HCT116 (cell line): ENCODE data around the gene PLSCR1. TPM values are rescaled to one million over a fixed set of nuclear protein-coding genes. Genes with fewer than 3 reads are reported as not detected.

Experiments
- ATAC-seq: fragments of 200-7000 bp; cut with Tn5 transposase; 2 replicates; pipeline ENCODE4 v1.9.1; 2020; ENCODE audit warnings: mild to moderate bottlenecking, moderate library complexity
- BruUV-seq: library from RNA; stranded (reverse); fragments of 400-500 nt; replicated peaks from 2 replicates; lab custom pipeline; 2021; lab: Mats Ljungman, UMichigan
- CTCF ChIA-PET: fragments of 300-600 bp; sonication (Branson Sonifier 250); formaldehyde crosslinking; loops from one replicate; lab custom pipeline; 2021; ENCODE audit warnings: antibody characterized with exemption; lab: Charles Lee
- POLR2A ChIA-PET: fragments of 300-600, 350-600 bp; sonication (Branson Sonifier 250); formaldehyde crosslinking; loops from one replicate; lab custom pipeline; 2021; ENCODE audit warnings: antibody characterized with exemption; lab: Charles Lee
- RAD21 ChIA-PET, 2 experiments: fragments of 300-600 bp; sonication (Branson Sonifier 250); formaldehyde crosslinking; loops; one replicate each; lab custom pipeline; 2023; ENCODE audit warnings: low total read pairs in 2 of 2; ENCODE audit not compliant: uncharacterized antibody in 2 of 2, unreplicated experiment in 2 of 2, low non-redundant PET in 1 of 2; lab: Charles Lee
- DNase-seq: peaks from one replicate; pipeline ENCODE4 v3.0.0-alpha.2; 2010; ENCODE audit warnings: low read depth, low spot score
- H2AFZ ChIP-seq: fragments of 200-600 bp; shearing (Covaris generic), sonication (generic); 2 replicates; pipeline ENCODE4 v1.6.1; 2017; ENCODE audit warnings: low read depth, mixed run types, mixed read lengths, antibody characterized with exemption, low read length; ENCODE audit not compliant: poor library complexity, severe bottlenecking
- H3K27ac ChIP-seq: 2 replicates; pipeline ENCODE4 v1.5.1; 2012; ENCODE audit warnings: low read depth, low read length
- H3K27me3 ChIP-seq: fragments of 200-600 bp; sonication (generic); 2 replicates; pipeline ENCODE4 v1.6.1; 2016; ENCODE audit warnings: mixed run types, low read length, mixed read lengths; ENCODE audit not compliant: insufficient read depth
- H3K36me3 ChIP-seq, 2 experiments: fragments of 200-500 bp in 1 of 2; fragments of 200-600 bp in 1 of 2; sonication (Bioruptor generic) in 1 of 2; sonication (generic) in 1 of 2; 2 replicates each; pipeline versions ENCODE4 v1.5.1 to v1.6.1; 2014 to 2016; ENCODE audit warnings: low read length in 2 of 2, inconsistent platforms in 1 of 2, mixed read lengths in 1 of 2, mixed run types in 1 of 2; ENCODE audit not compliant: insufficient read depth in 2 of 2, control insufficient read depth in 1 of 2
- H3K4me1 ChIP-seq, 2 experiments: fragments of 200-600 bp in 1 of 2; sonication (generic) in 1 of 2; 2 replicates each; pipeline versions ENCODE4 v1.5.1 to v1.6.1; 2012 to 2017; ENCODE audit warnings: low read length in 2 of 2, inconsistent platforms in 1 of 2, mild to moderate bottlenecking in 1 of 2, mixed read lengths in 1 of 2, mixed run types in 1 of 2, moderate library complexity in 1 of 2; ENCODE audit not compliant: insufficient read depth in 2 of 2, control insufficient read depth in 1 of 2
- H3K4me2 ChIP-seq: fragments of 200-600 bp; sonication (generic); 2 replicates; pipeline ENCODE4 v1.6.1; 2017; ENCODE audit warnings: mixed run types, low read length, mixed read lengths
- H3K4me3 ChIP-seq, 2 experiments: fragments of 200-600 bp in 1 of 2; sonication (generic) in 1 of 2; replicated peaks in 1 of 2; 2 replicates each; pipeline ENCODE4 v1.5.1; 2011 to 2016; ENCODE audit warnings: low read length in 2 of 2, control low read depth in 1 of 2, low read depth in 1 of 2, mild to moderate bottlenecking in 1 of 2, mixed read lengths in 1 of 2, mixed run types in 1 of 2
- H3K79me2 ChIP-seq: fragments of 200-600 bp; sonication (generic); 2 replicates; pipeline ENCODE4 v1.6.1; 2017; ENCODE audit warnings: mild to moderate bottlenecking, mixed run types, low read length, moderate library complexity, mixed read lengths; ENCODE audit not compliant: insufficient read depth
- H3K9ac ChIP-seq: fragments of 200-600 bp; sonication (generic); 2 replicates; pipeline ENCODE4 v1.6.1; 2016; ENCODE audit warnings: low read length, mixed read lengths
- H3K9me2 ChIP-seq: fragments of 200-600 bp; sonication (generic), shearing (Covaris generic); 2 replicates; pipeline ENCODE4 v1.6.1; 2017; ENCODE audit warnings: mixed run types, mild to moderate bottlenecking, moderate library complexity; ENCODE audit not compliant: insufficient read depth
- H3K9me3 ChIP-seq, 2 experiments: fragments of 200-500 bp in 1 of 2; fragments of 200-600 bp in 1 of 2; sonication (Bioruptor generic) in 1 of 2; sonication (generic) in 1 of 2; 2 replicates each; pipeline ENCODE4 v1.6.1; 2014 to 2017; ENCODE audit warnings: low read length in 2 of 2, mixed read lengths in 2 of 2, inconsistent platforms in 1 of 2, low read depth in 1 of 2, mild to moderate bottlenecking in 1 of 2, mixed run types in 1 of 2, moderate library complexity in 1 of 2; ENCODE audit not compliant: control insufficient read depth in 1 of 2, insufficient read depth in 1 of 2
- H4K20me1 ChIP-seq: fragments of 200-600 bp; sonication (generic), shearing (Covaris generic); 2 replicates; pipeline ENCODE4 v1.6.1; 2017; ENCODE audit warnings: mixed run types, mild to moderate bottlenecking, moderate library complexity; ENCODE audit not compliant: insufficient read depth
- CBX3 ChIP-seq: IDR thresholded peaks from 2 replicates; pipeline ENCODE4 v1.6.1; 2012; ENCODE audit warnings: low read depth
- EGR1 ChIP-seq: IDR thresholded peaks from 2 replicates; pipeline ENCODE4 v1.6.1; 2012; ENCODE audit warnings: low read depth
- FOSL1 ChIP-seq: IDR thresholded peaks from 2 replicates; pipeline ENCODE4 v1.6.1; 2012; ENCODE audit warnings: low read depth
- JUND ChIP-seq: IDR thresholded peaks from 2 replicates; pipeline ENCODE4 v1.6.1; 2012
- POLR2AphosphoS5 ChIP-seq: IDR thresholded peaks from 2 replicates; pipeline ENCODE4 v1.6.1; 2011; ENCODE audit warnings: mild to moderate bottlenecking, low read depth, low read length, moderate library complexity
- RAD21 ChIP-seq: IDR thresholded peaks from 2 replicates; pipeline ENCODE4 v1.6.1; 2012; ENCODE audit warnings: low read depth, mild to moderate bottlenecking
- SP1 ChIP-seq: IDR thresholded peaks from 2 replicates; pipeline ENCODE4 v1.6.1; 2012; ENCODE audit warnings: low read depth
- YY1 ChIP-seq: IDR thresholded peaks from 2 replicates; pipeline ENCODE4 v1.6.1; 2011; ENCODE audit warnings: low read length, low read depth, moderate library complexity, mild to moderate bottlenecking; ENCODE audit not compliant: insufficient replicate concordance; ENCODE audit errors: extremely low read depth
- ZNF274 ChIP-seq: fragments of 200-500 bp; sonication (Bioruptor generic); IDR thresholded peaks from 2 replicates; pipeline ENCODE4 v1.6.1; 2014; ENCODE audit warnings: mild to moderate bottlenecking, low read depth, low read length, inconsistent platforms
- intact Hi-C: fragments of 100-400 bp; cut with micrococcal nuclease; formaldehyde crosslinking; loops from 2 replicates; pipeline ENCODE4 v1.10.0; 2022
- total RNA-seq: library from RNA; stranded (reverse); gene quantifications from one replicate; pipeline ENCODE4 v1.2.1, GENCODE V29; 2021; ENCODE audit not compliant: unreplicated experiment
- TF ChIP-seq, protein P1 (sequence below): IDR thresholded peaks from 2 replicates; pipeline ENCODE4 v1.6.1; 2012
- TF ChIP-seq, protein P2 (sequence below): IDR thresholded peaks from 2 replicates; pipeline ENCODE4 v1.6.1; 2011; ENCODE audit warnings: mild to moderate bottlenecking, low read length, moderate library complexity; ENCODE audit not compliant: insufficient replicate concordance; ENCODE audit errors: extremely low read depth

The PLSCR1 gene
- total RNA-seq, 1 experiment from 2014 or later, result 44.2 TPM

DNA sequence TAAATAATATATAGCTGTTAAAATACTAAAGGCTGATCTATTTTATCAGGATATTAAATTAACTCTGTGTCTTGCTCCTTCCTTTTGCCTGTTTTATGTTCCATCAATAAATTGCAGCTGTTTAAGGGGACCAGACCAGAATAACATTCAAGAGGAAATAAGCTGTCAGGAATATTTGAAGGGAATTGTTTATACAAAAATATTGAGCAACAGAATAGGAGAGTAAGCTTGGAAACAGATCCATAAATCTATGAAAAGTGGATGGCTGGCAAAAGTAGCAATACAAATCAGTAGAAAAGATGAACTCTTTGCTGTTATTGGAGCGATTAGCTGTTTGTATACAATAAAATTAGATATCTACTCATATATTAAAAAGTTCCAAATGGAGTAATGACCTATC lies 38.9 kb downstream of the PLSCR1 start:
- Histone ChIP-seq H3K79me2 (no peaks in the 10 kb centered on the region), H2AFZ (no peak overlapping the region), H3K9me3 (no peaks in the 10 kb centered on the region), H3K36me3 (no peaks in the 10 kb centered on the region), H3K27me3 (no peaks in the 10 kb centered on the region), H3K9ac (no peak overlapping the region), H3K27ac (no peak overlapping the region), H3K9me2 (no peaks in the 10 kb centered on the region), H4K20me1 (no peaks in the 10 kb centered on the region), H3K4me1 (peaks cover 29 to 56% of the 10 kb centered on the region in 2 experiments), H3K4me3 (no peak overlapping the region), H3K4me2 (no peak overlapping the region)
- ChIA-PET POLR2A (no interaction called here), RAD21 (no interaction called here), CTCF (no interaction called here)
- TF ChIP-seq YY1, result no peak
- no peak for ATAC-seq
- intact Hi-C loops, result loop anchor here (5.0 kb wide), 1 partner anchor 37 kb away; the partner anchor contains the start of gene PLSCR1
- no peak for DNase-seq
- BruUV-seq, result no TSS peak

DNA sequence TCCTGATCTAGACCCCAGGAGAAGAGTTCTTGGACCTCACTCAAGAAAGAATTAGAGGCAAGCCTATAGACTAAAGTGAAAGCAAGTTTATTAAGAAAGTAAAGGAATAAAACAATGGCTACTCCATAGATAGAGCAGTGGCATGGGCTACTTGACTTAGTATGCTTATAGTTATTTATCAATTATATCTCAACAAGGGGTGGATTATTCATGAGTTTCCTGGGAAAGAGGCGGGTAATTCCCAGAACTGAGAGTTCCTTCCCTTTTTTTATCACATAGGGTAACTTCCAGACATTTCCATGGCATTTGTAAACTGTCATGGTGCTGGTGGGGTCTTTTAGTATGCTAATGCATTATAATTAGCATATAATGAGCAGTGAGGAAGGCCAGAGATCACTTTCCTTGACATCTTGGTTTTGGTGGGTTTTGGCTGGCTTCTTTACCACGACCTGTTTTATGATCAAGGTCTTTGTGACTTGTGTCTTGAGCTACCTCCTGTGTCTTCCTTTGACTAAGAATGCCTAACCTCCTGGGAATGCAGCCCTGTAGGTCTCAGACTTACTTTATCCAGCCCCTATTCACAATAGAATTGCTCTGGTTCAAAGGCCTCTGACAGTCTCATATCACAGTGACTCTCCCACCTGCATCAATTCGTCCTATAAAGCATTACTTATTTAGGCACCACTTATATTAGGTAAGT lies 39.8 kb downstream of the PLSCR1 start:
- ChIA-PET RAD21 (no interaction called here), CTCF (no interaction called here), POLR2A (interaction anchor here (1.3 kb wide), 1 partner anchor 40 kb away, joined by 4 read pairs; the partner anchor contains the start of gene PLSCR1)
- peak overlapping the region; percentile 68; the same call in 1 of the 2 replicates for H3K27ac ChIP-seq
- no peak for ATAC-seq
- no peaks in the 10 kb centered on the region for H3K27me3 ChIP-seq
- no peaks in the 10 kb centered on the region for H3K36me3 ChIP-seq
- intact Hi-C loops, result loop anchor here (5.0 kb wide), 1 partner anchor 38 kb away; the partner anchor contains the start of gene PLSCR1
- H3K9me2 ChIP-seq, result no peaks in the 10 kb centered on the region
- DNase-seq, result peak; percentile 33
- no peaks in the 10 kb centered on the region for H3K9me3 ChIP-seq
- peak overlapping the region; percentile 63 for H3K4me2 ChIP-seq
- peak overlapping the region; percentile 8; the same call in 1 of the 2 replicates for H3K9ac ChIP-seq
- no TSS peak for BruUV-seq
- TF ChIP-seq RAD21 (no peak), SP1 (0 out of 2 replicates have a peak, but pooled peaks have one; percentile 19), FOSL1 (peak; percentile 23; the same call in 1 of the 2 replicates), CBX3 (no peak), JUND (no peak), EGR1 (no peak), ZNF274 (no peak), YY1 (no peak), POLR2AphosphoS5 (0 out of 2 replicates have a peak, but pooled peaks have one; percentile 17)
- TF ChIP-seq, protein P1, sequence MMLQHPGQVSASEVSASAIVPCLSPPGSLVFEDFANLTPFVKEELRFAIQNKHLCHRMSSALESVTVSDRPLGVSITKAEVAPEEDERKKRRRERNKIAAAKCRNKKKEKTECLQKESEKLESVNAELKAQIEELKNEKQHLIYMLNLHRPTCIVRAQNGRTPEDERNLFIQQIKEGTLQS, result no peak
- TF ChIP-seq, protein P2, sequence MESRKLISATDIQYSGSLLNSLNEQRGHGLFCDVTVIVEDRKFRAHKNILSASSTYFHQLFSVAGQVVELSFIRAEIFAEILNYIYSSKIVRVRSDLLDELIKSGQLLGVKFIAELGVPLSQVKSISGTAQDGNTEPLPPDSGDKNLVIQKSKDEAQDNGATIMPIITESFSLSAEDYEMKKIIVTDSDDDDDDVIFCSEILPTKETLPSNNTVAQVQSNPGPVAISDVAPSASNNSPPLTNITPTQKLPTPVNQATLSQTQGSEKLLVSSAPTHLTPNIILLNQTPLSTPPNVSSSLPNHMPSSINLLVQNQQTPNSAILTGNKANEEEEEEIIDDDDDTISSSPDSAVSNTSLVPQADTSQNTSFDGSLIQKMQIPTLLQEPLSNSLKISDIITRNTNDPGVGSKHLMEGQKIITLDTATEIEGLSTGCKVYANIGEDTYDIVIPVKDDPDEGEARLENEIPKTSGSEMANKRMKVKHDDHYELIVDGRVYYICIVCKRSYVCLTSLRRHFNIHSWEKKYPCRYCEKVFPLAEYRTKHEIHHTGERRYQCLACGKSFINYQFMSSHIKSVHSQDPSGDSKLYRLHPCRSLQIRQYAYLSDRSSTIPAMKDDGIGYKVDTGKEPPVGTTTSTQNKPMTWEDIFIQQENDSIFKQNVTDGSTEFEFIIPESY, result no peak
- no peak overlapping the region for H3K4me3 ChIP-seq
- no peaks in the 10 kb centered on the region for H4K20me1 ChIP-seq
- H3K79me2 ChIP-seq, result no peaks in the 10 kb centered on the region
- no peak overlapping the region for H2AFZ ChIP-seq
- H3K4me1 ChIP-seq, result peaks cover 29 to 56% of the 10 kb centered on the region in 2 experiments
